Endothelial cell of umbilical vein (primary cell): ENCODE results near the gene CLCN5. TPM values are rescaled to one million over a fixed set of nuclear protein-coding genes. Genes with fewer than 3 reads are reported as not detected.

Source experiments
- BruUV-seq: library from RNA; stranded (reverse); fragments of 400-500 nt; replicated peaks from 2 replicates; lab custom pipeline; 2021; lab: Mats Ljungman, UMichigan
- CTCF ChIA-PET: fragments of 300-600, 350-600 bp; sonication (Branson Sonifier 250); formaldehyde crosslinking; loops from one replicate; lab custom pipeline; 2021; ENCODE audit warnings: antibody characterized with exemption, inconsistent platforms; lab: Charles Lee
- POLR2A ChIA-PET: fragments of 300-600, 350-600 bp; sonication (Branson Sonifier 250); formaldehyde crosslinking; loops from one replicate; lab custom pipeline; 2021; ENCODE audit warnings: antibody characterized with exemption, inconsistent platforms; lab: Charles Lee
- DNase-seq: peaks from one replicate; pipeline ENCODE4 v3.0.0-alpha.2; 2011; ENCODE audit warnings: low read depth, low spot score
- FAIRE-seq: peaks from 2 replicates; lab custom pipeline; 2011; peaks lifted over from hg19 to GRCh38; lab: Jason Lieb, UNC
- H2AFZ ChIP-seq: 2 replicates; pipeline ENCODE4 v1.6.0; 2012; ENCODE audit warnings: low read depth, low read length, control low read depth, inconsistent platforms
- H3K27ac ChIP-seq: 2 replicates; pipeline ENCODE4 v1.5.1; 2011; ENCODE audit warnings: low read depth, mild to moderate bottlenecking, control low read depth, low read length, moderate library complexity; ENCODE audit not compliant: insufficient read depth
- H3K27me3 ChIP-seq, 2 experiments: 2 replicates each; pipeline versions ENCODE4 v1.6.0 to v1.6.1; 2011; ENCODE audit warnings: low read length in 2 of 2, mixed read lengths in 1 of 2; ENCODE audit not compliant: control insufficient read depth in 2 of 2, insufficient read depth in 2 of 2
- H3K36me3 ChIP-seq, 2 experiments: 2 replicates in 1 of 2; 3 replicates in 1 of 2; pipeline ENCODE4 v1.5.1; 2011; ENCODE audit warnings: low read length in 2 of 2, mild to moderate bottlenecking in 1 of 2, moderate library complexity in 1 of 2; ENCODE audit not compliant: control insufficient read depth in 2 of 2, insufficient read depth in 2 of 2; ENCODE audit errors: extremely low read depth in 1 of 2
- H3K4me1 ChIP-seq: 3 replicates; pipeline ENCODE4 v1.5.1; 2011; ENCODE audit warnings: mild to moderate bottlenecking, low read length; ENCODE audit not compliant: control insufficient read depth, insufficient read depth; ENCODE audit errors: extremely low read depth
- H3K4me2 ChIP-seq: 2 replicates; pipeline ENCODE4 v1.6.1; 2011; ENCODE audit warnings: low read length, control low read depth, mixed read lengths; ENCODE audit not compliant: insufficient read depth
- H3K4me3 ChIP-seq, 3 experiments: fragments of 200-600 bp in 1 of 3; sonication (generic), shearing (Covaris generic) in 1 of 3; replicated peaks in 1 of 3; 2 replicates each; pipeline ENCODE4 v1.5.1; 2011 to 2016; ENCODE audit warnings: control low read depth in 3 of 3, low read length in 3 of 3, mild to moderate bottlenecking in 2 of 3, inconsistent platforms in 1 of 3, low read depth in 1 of 3, moderate library complexity in 1 of 3; ENCODE audit not compliant: insufficient read depth in 1 of 3
- H3K79me2 ChIP-seq: 2 replicates; pipeline ENCODE4 v1.6.0; 2012; ENCODE audit warnings: low read length, inconsistent platforms; ENCODE audit not compliant: control insufficient read depth, insufficient read depth
- H3K9ac ChIP-seq: replicated peaks from 2 replicates; pipeline ENCODE3; 2011; ENCODE audit warnings: low read length, control low read depth; ENCODE audit not compliant: insufficient read depth; ENCODE audit errors: extremely low read depth
- H3K9me1 ChIP-seq: replicated peaks from 3 replicates; pipeline ENCODE4 v1.6.0; 2011; ENCODE audit warnings: mild to moderate bottlenecking, low read length; ENCODE audit not compliant: control insufficient read depth, insufficient read depth; ENCODE audit errors: extremely low read depth
- H3K9me3 ChIP-seq: replicated peaks from 2 replicates; pipeline ENCODE4 v1.5.1; 2012; ENCODE audit warnings: low read length, inconsistent platforms; ENCODE audit not compliant: control insufficient read depth, insufficient read depth
- H4K20me1 ChIP-seq: replicated peaks from 2 replicates; pipeline ENCODE3; 2011; ENCODE audit warnings: mild to moderate bottlenecking, low read length; ENCODE audit not compliant: control insufficient read depth, insufficient read depth; ENCODE audit errors: extremely low read depth
- EZH2 ChIP-seq: IDR thresholded peaks from 2 replicates; pipeline ENCODE4 v1.6.1; 2012; ENCODE audit warnings: borderline replicate concordance, low read depth, mild to moderate bottlenecking, moderate library complexity, low read length, inconsistent platforms; ENCODE audit not compliant: severe bottlenecking
- FOS ChIP-seq: IDR thresholded peaks from 2 replicates; pipeline ENCODE4 v1.6.1; 2011; ENCODE audit warnings: mild to moderate bottlenecking, low read length, moderate library complexity, borderline replicate concordance; ENCODE audit not compliant: insufficient read depth
- GATA2 ChIP-seq: IDR thresholded peaks from 2 replicates; pipeline ENCODE4 v1.7.0; 2011; ENCODE audit warnings: low read depth, mild to moderate bottlenecking, moderate library complexity, mixed read lengths, low read length; ENCODE audit not compliant: insufficient read length, insufficient read depth
- JUN ChIP-seq: IDR thresholded peaks from 2 replicates; pipeline ENCODE4 v1.6.1; 2011; ENCODE audit warnings: borderline replicate concordance, low read depth; ENCODE audit not compliant: insufficient read length, insufficient read depth
- MYC ChIP-seq: IDR thresholded peaks from one replicate; pipeline ENCODE4 v1.6.1; 2011; ENCODE audit warnings: mild to moderate bottlenecking, low read depth, low read length
- POLR2A ChIP-seq: IDR thresholded peaks from 2 replicates; pipeline ENCODE4 v1.6.1; 2012; ENCODE audit warnings: low read depth, mild to moderate bottlenecking, control low read depth, low read length
- POLR2AphosphoS5 ChIP-seq: IDR thresholded peaks from 2 replicates; pipeline ENCODE4 v1.6.1; 2012; ENCODE audit warnings: low read depth, mild to moderate bottlenecking, control low read depth, low read length, moderate library complexity; ENCODE audit not compliant: insufficient read depth
- dilution Hi-C: fragments of 300-500 bp; cut with MboI; formaldehyde crosslinking; loops from one replicate; pipeline ENCODE4 v1.15.0; 2019; ENCODE audit warnings: low sequenced_read_pairs; ENCODE audit not compliant: extremely low pct_ligation_motif_present
- intact Hi-C: fragments of 100-400 bp; cut with micrococcal nuclease; formaldehyde crosslinking; loops from one replicate; pipeline ENCODE4 v1.10.0; 2022
- polyA plus RNA-seq, 4 experiments: library from polyadenylated mRNA; depleted of rRNA in 3 of 4; stranded (reverse) in 3 of 4; unstranded in 1 of 4; fragments of >200 nt; gene quantifications; 2 replicates each; pipeline versions ENCODE4 v1.2.1 to v1.2.3, GENCODE V29; 2011 to 2012; ENCODE audit warnings: missing spikeins in 1 of 4
- total RNA-seq: library from RNA; stranded (reverse); gene quantifications from 2 replicates; pipeline ENCODE4 v1.2.3, GENCODE V29; 2021
- TF ChIP-seq, protein P1 (sequence below), 2 donors: IDR thresholded peaks; 1 replicate in 1 of 2; 2 replicates in 1 of 2; pipeline ENCODE4 v1.5.1; 2011; ENCODE audit warnings: low read length in 2 of 2, mild to moderate bottlenecking in 2 of 2, moderate library complexity in 2 of 2, control low read depth in 1 of 2, inconsistent platforms in 1 of 2, low read depth in 1 of 2; ENCODE audit not compliant: insufficient read depth in 1 of 2; ENCODE audit errors: extremely low read depth in 1 of 2
- TF ChIP-seq, protein P2 (sequence below): IDR thresholded peaks from 2 replicates; pipeline ENCODE4 v1.6.1; 2011; ENCODE audit not compliant: insufficient read depth, insufficient read length

The CLCN5 gene
- total and polyA plus RNA-seq, 2 donors (not counting 3 experiments of a cell fraction or from before 2014, with no cell fraction given) = 3.1 to 12.9 TPM

GRCh38 chrX:49956313-49956712, 33.9 kb downstream of the CLCN5 start:
- no peak overlapping the region for H3K9ac ChIP-seq
- no peaks in the 10 kb centered on the region for H3K9me3 ChIP-seq
- dilution Hi-C loops (no loop called here), intact Hi-C loops (no loop called here)
- H3K27me3 ChIP-seq = no peaks in the 10 kb centered on the region
- DNase-seq (no peak), FAIRE-seq (no peak)
- H2AFZ ChIP-seq = no peak overlapping the region
- BruUV-seq = no TSS peak
- H3K79me2 ChIP-seq = no peaks in the 10 kb centered on the region
- H3K4me2 ChIP-seq = no peak overlapping the region
- ChIA-PET POLR2A (interaction anchor here (0.5 kb wide), 1 partner anchor 10 kb away, joined by 3 read pairs; no protein-coding TSS in a partner anchor), CTCF (no interaction called here)
- no peaks in the 10 kb centered on the region for H3K36me3 ChIP-seq
- H3K9me1 ChIP-seq = no peaks in the 10 kb centered on the region
- no peak overlapping the region for H3K4me3 ChIP-seq
- no peak overlapping the region for H3K27ac ChIP-seq
- TF ChIP-seq POLR2AphosphoS5 (no peak), JUN (no peak), EZH2 (no peak), MYC (no peak), FOS (no peak), GATA2 (no peak), POLR2A (no peak)
- TF ChIP-seq, protein P1, sequence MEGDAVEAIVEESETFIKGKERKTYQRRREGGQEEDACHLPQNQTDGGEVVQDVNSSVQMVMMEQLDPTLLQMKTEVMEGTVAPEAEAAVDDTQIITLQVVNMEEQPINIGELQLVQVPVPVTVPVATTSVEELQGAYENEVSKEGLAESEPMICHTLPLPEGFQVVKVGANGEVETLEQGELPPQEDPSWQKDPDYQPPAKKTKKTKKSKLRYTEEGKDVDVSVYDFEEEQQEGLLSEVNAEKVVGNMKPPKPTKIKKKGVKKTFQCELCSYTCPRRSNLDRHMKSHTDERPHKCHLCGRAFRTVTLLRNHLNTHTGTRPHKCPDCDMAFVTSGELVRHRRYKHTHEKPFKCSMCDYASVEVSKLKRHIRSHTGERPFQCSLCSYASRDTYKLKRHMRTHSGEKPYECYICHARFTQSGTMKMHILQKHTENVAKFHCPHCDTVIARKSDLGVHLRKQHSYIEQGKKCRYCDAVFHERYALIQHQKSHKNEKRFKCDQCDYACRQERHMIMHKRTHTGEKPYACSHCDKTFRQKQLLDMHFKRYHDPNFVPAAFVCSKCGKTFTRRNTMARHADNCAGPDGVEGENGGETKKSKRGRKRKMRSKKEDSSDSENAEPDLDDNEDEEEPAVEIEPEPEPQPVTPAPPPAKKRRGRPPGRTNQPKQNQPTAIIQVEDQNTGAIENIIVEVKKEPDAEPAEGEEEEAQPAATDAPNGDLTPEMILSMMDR (IDR thresholded peaks at IDR 0.05; ENCODE audit: extremely low read depth in 1 of 2, insufficient read depth in 1 of 2, low read depth in 1 of 2, low read length in 2 of 2) = no peak
- TF ChIP-seq, protein P2, sequence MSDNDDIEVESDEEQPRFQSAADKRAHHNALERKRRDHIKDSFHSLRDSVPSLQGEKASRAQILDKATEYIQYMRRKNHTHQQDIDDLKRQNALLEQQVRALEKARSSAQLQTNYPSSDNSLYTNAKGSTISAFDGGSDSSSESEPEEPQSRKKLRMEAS = no peak
- H3K4me1 ChIP-seq = no peaks in the 10 kb centered on the region
- no peaks in the 10 kb centered on the region for H4K20me1 ChIP-seq
